ENCODE measurements around the gene KCNC3.

Gene KCNC3

DNA sequence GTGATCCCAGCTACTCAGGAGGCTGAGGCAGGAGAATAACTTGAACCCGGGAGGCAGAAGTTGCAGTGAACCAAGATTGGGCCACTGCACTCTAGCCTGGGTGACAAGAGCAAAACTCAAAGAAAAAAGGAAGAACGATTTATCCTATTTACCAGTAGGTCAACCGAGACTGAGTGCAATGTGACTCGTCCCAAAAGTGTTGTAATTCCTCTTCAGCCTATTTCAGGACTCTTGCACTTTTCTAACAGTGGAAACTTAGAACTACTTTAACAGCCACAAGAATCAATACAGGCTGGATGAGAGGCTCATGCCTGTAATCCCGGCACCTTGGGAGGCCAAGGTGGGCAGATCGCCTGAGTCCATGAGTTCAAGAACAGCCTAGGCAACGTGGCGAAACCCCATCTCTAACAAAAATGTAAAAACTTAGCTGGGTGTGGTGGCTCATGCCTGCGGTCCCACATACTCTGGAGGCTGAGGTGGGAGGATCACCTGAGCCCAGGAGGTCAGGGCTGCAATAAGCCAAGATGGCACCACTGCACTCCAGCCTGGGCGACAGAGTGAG, 42.8 kb upstream of the KCNC3 start:
- H3K9me3 ChIP-seq (ENCODE audit: insufficient read depth, low read length), result no peaks in the 10 kb centered on the region
- peaks cover 4% of the 10 kb centered on the region for H3K4me1 ChIP-seq (ENCODE audit: insufficient read depth, insufficient read length)
- H3K36me3 ChIP-seq (ENCODE audit: insufficient read depth, insufficient read length, low read length), result no peaks in the 10 kb centered on the region
- H3K27me3 ChIP-seq (ENCODE audit: insufficient read depth, insufficient read length), result no peaks in the 10 kb centered on the region
- DNase-seq (ENCODE audit: low read depth, low spot score), result no peak
- no peak overlapping the region for H3K4me3 ChIP-seq (ENCODE audit: insufficient read length, low read depth)
- no peak overlapping the region for H3K9ac ChIP-seq (ENCODE audit: insufficient read length, low read depth)
- TF ChIP-seq YY1 (IDR thresholded peaks at IDR 0.05; ENCODE audit: insufficient read depth, insufficient read length) (no peak), SUZ12 (IDR thresholded peaks at IDR 0.05; ENCODE audit: extremely low read depth, insufficient read depth, insufficient read length) (no peak), ZNF274 (IDR thresholded peaks at IDR 0.05; ENCODE audit: low read depth, low read length) (no peak)

GRCh38 chr19:50368649-50369570, 39.7 kb upstream of the KCNC3 start:
- Histone ChIP-seq H3K4me3 (ENCODE audit: insufficient read length, low read depth) (peak overlapping the region; percentile 72), H3K9me3 (ENCODE audit: insufficient read depth, low read length) (no peaks in the 10 kb centered on the region), H3K4me1 (ENCODE audit: insufficient read depth, insufficient read length) (peaks cover 4% of the 10 kb centered on the region), H3K36me3 (ENCODE audit: insufficient read depth, insufficient read length, low read length) (no peaks in the 10 kb centered on the region), H3K9ac (ENCODE audit: insufficient read length, low read depth) (peak overlapping the region; percentile 94), H3K27me3 (ENCODE audit: insufficient read depth, insufficient read length) (no peaks in the 10 kb centered on the region)
- DNase-seq (ENCODE audit: low read depth, low spot score), result no peak
- no peak for TF ChIP-seq SUZ12 (IDR thresholded peaks at IDR 0.05; ENCODE audit: extremely low read depth, insufficient read depth, insufficient read length)
- no peak for TF ChIP-seq YY1 (IDR thresholded peaks at IDR 0.05; ENCODE audit: insufficient read depth, insufficient read length)
- TF ChIP-seq ZNF274 (IDR thresholded peaks at IDR 0.05; ENCODE audit: low read depth, low read length), result no peak

GRCh38 chr19:50365434-50366306, 36.5 kb upstream of the KCNC3 start, which contains the start of gene NAPSA:
Gene NAPSA, minus strand, starts transcription at chr19:50365639. Its CDS starts 18 bp downstream, at chr19:50365621.
- Histone ChIP-seq H3K4me1 (ENCODE audit: insufficient read depth, insufficient read length) (peaks cover 4% of the 10 kb centered on the region), H3K27me3 (ENCODE audit: insufficient read depth, insufficient read length) (no peaks in the 10 kb centered on the region), H3K9me3 (ENCODE audit: insufficient read depth, low read length) (no peaks in the 10 kb centered on the region), H3K36me3 (ENCODE audit: insufficient read depth, insufficient read length, low read length) (no peaks in the 10 kb centered on the region), H3K4me3 (ENCODE audit: insufficient read length, low read depth) (no peak within 1 kb of the TSS), H3K9ac (ENCODE audit: insufficient read length, low read depth) (no peak within 1 kb of the TSS)
- no peak for DNase-seq (ENCODE audit: low read depth, low spot score)
- no peak for TF ChIP-seq ZNF274 (IDR thresholded peaks at IDR 0.05; ENCODE audit: low read depth, low read length)
- no peak for TF ChIP-seq SUZ12 (IDR thresholded peaks at IDR 0.05; ENCODE audit: extremely low read depth, insufficient read depth, insufficient read length)
- no peak for TF ChIP-seq YY1 (IDR thresholded peaks at IDR 0.05; ENCODE audit: insufficient read depth, insufficient read length)

DNA sequence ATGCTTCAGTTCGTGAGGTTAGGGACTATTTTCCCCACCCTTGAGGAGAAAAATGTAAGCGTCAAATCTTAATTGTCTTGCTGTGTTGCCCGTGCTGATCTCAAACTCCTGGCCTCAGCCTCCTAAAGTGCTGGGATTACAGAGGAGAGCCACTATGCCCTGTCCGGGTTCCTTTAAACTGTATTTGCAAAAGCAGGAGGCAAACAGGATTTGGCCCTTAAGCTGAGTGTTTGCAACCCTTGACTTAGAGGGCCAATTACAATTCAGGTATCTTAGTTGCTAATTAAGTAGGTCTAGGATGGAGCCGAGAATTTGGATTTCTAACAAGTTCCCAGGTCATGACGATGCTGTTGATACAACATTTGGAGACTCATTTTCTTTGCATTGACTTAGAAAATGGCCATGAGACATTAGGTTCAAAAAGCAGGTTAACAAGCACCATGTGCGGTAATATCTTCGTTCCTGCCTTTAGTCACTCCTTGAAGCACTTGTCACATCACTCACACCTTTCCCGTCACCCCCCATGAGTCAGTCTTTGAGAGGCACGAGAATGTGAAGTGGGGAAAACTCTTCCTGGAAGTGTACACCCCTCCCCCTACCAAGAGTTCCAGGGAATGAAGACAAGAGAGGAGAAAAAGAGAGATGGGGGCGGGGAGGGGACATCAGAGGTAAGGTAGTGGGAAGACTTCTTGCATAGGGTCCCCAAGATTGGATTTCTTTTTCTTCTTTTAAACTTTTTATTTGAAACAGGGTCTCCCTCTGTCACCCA, 33.7 kb upstream of the KCNC3 start:
- DNase-seq (ENCODE audit: low read depth, low spot score), result no peak
- peaks cover 2% of the 10 kb centered on the region for H3K4me1 ChIP-seq (ENCODE audit: insufficient read depth, insufficient read length)
- no peaks in the 10 kb centered on the region for H3K27me3 ChIP-seq (ENCODE audit: insufficient read depth, insufficient read length)
- no peak overlapping the region for H3K4me3 ChIP-seq (ENCODE audit: insufficient read length, low read depth)
- no peak overlapping the region for H3K9ac ChIP-seq (ENCODE audit: insufficient read length, low read depth)
- TF ChIP-seq SUZ12 (IDR thresholded peaks at IDR 0.05; ENCODE audit: extremely low read depth, insufficient read depth, insufficient read length) (no peak), ZNF274 (IDR thresholded peaks at IDR 0.05; ENCODE audit: low read depth, low read length) (no peak)
- H3K9me3 ChIP-seq (ENCODE audit: insufficient read depth, low read length), result no peaks in the 10 kb centered on the region
- H3K36me3 ChIP-seq (ENCODE audit: insufficient read depth, insufficient read length, low read length), result no peaks in the 10 kb centered on the region

- no peak overlapping the region for H3K4me3 ChIP-seq (ENCODE audit: insufficient read length, low read depth)
- no peaks in the 10 kb centered on the region for H3K36me3 ChIP-seq (ENCODE audit: insufficient read depth, insufficient read length, low read length)
- no peak overlapping the region for H3K9ac ChIP-seq (ENCODE audit: insufficient read length, low read depth)
- no peaks in the 10 kb centered on the region for H3K27me3 ChIP-seq (ENCODE audit: insufficient read depth, insufficient read length)
- TF ChIP-seq YY1 (IDR thresholded peaks at IDR 0.05; ENCODE audit: insufficient read depth, insufficient read length) (no peak), ZNF274 (IDR thresholded peaks at IDR 0.05; ENCODE audit: low read depth, low read length) (no peak), SUZ12 (IDR thresholded peaks at IDR 0.05; ENCODE audit: extremely low read depth, insufficient read depth, insufficient read length) (no peak)
- no peaks in the 10 kb centered on the region; the same call in 1 of the 2 replicates for H3K9me3 ChIP-seq (ENCODE audit: insufficient read depth, low read length)
- no peaks in the 10 kb centered on the region for H3K4me1 ChIP-seq (ENCODE audit: insufficient read depth, insufficient read length)
- no peak for DNase-seq (ENCODE audit: low read depth, low spot score)
These were observed 32.8 kb upstream of the KCNC3 start for GRCh38 chr19:50362030-50362412.

DNA sequence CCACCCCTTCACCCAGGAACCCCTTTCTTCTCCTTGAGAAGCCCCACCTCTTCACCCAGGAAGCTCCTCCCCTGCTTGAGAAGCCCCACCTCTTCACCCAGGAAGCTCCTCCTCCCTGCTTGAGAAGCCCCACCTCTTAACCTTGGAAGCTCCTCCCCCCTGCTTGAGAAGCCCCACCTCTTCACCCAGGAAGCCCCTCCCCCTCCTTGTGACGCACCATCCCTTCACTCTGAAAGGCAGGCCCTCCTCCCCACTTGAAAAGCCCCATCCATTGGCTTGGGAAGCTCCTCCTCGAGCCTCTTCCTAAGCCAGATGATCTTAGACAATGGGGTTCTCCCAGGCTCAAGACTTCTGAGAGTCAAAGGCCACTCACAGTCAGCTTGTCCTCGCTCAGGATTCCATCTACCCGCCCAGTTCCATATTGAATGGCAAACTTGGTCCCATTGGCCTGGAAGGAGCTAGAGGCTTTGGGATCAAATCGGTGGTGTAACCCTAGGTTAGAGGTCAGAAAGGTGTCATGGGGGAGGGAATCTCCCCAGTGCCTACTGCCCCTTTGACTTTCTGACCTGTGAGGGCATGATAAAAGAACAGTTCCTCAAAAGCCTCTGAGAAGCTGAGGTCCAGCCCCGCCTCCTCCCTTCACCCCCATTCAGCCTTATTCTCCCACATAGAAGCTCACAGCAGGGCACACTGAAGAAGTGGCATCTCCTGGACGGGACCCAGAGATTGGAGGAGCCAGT, 32.3 kb upstream of the KCNC3 start:
- no peaks in the 10 kb centered on the region for H3K36me3 ChIP-seq (ENCODE audit: insufficient read depth, insufficient read length, low read length)
- H3K4me3 ChIP-seq (ENCODE audit: insufficient read length, low read depth), result no peak overlapping the region
- no peaks in the 10 kb centered on the region; the same call in 1 of the 2 replicates for H3K9me3 ChIP-seq (ENCODE audit: insufficient read depth, low read length)
- H3K9ac ChIP-seq (ENCODE audit: insufficient read length, low read depth), result no peak overlapping the region
- TF ChIP-seq YY1 (IDR thresholded peaks at IDR 0.05; ENCODE audit: insufficient read depth, insufficient read length) (no peak), ZNF274 (IDR thresholded peaks at IDR 0.05; ENCODE audit: low read depth, low read length) (no peak), SUZ12 (IDR thresholded peaks at IDR 0.05; ENCODE audit: extremely low read depth, insufficient read depth, insufficient read length) (no peak)
- H3K27me3 ChIP-seq (ENCODE audit: insufficient read depth, insufficient read length), result no peaks in the 10 kb centered on the region
- no peaks in the 10 kb centered on the region for H3K4me1 ChIP-seq (ENCODE audit: insufficient read depth, insufficient read length)
- DNase-seq (ENCODE audit: low read depth, low spot score), result no peak

Data from NT2/D1 (cell line).